ENCODE data around the gene GAL. TPM values are rescaled to one million over a fixed set of nuclear protein-coding genes. Genes with fewer than 3 reads are reported as not detected.
"Not testable (repeated sequence)": the region's sequence is repeated elsewhere in the genome, so short reads cannot be mapped to it uniquely, and the experiment has no call there.

Gene GAL, protein sequence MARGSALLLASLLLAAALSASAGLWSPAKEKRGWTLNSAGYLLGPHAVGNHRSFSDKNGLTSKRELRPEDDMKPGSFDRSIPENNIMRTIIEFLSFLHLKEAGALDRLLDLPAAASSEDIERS
- 35.4 and 37.1 TPM in 2 replicates for total RNA-seq (2014; rRNA removed; shearing (Covaris generic))
- 84.8 and 101 TPM in 2 replicates for polyA plus RNA-seq (2014; cell fraction: nucleus; rRNA removed)

DNA sequence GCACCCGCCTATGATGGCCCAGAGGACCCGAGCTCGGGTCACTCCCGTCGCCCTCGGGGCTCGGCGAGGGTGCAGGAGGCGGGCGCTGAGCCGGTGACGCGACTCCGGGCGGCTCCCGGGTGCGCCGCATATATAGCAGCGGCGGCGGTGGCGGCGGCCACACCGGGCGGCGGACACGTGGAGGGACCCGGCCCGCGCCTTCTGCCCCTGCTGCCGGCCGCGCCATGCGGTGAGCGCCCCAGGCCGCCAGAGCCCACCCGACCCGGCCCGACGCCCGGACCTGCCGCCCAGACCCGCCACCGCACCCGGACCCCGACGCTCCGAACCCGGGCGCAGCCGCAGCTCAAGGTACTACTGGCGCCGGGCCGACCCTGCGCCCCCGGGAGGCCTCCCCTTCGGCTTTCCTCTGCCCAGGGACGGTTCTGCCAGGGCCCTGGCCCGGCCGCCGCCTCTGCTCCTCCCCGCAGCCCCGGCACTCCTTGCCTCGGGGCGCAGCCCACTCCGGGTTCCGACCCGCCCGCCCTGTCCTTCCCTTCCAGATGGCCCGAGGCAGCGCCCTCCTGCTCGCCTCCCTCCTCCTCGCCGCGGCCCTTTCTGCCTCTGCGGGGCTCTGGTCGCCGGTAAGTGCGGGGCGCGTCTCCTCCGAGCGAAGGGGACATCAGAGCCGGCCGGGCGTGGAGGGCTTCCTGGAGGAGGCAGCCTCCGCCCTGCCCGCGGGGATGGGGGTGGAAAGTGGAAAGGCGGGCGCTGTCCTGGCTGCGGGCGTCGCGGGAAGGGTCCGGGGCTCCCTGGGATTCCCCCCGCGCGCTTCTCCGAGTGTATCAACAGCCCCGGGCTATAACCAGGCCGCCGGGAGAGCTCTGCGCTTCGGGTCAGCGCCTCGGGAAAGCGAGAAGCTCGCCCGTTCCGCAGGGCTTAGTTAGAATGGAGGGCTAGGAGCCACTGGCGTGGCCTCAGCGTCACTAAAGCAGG, at the start of gene GAL:
Gene GAL, plus strand, starts transcription at position 160 of the 972 bp plus-strand sequence. Its CDS starts 380 bp downstream, at position 540.
- peak; percentile 23 for DNase-seq (ENCODE audit: extremely low read depth, low read depth)

GRCh38 chr11:68634606-68635005, 49.7 kb upstream of the GAL start:
- DNase-seq (ENCODE audit: extremely low read depth, low read depth) = not testable (repeated sequence)

DNA sequence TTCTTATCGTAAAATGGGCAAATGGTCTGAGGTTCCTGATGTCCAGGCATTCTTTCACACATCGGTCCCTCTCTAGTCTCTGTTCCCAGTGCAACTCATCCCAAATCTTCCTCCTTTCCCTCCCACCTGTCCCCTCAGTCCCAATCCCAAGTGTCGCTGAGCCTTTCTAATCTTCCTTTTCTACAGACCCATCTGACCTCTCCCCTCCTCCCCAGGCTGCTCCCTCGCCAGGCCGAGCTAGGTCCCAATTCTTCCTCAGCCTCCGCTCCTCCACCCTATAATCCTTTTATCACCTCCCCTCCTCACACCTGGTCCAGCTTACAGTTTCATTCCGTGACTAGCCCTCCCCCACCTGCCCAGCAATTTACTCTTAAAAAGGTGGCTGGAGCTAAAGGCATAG, 49.2 kb upstream of the GAL start:
- not testable (repeated sequence) for DNase-seq (ENCODE audit: extremely low read depth, low read depth)

DNA sequence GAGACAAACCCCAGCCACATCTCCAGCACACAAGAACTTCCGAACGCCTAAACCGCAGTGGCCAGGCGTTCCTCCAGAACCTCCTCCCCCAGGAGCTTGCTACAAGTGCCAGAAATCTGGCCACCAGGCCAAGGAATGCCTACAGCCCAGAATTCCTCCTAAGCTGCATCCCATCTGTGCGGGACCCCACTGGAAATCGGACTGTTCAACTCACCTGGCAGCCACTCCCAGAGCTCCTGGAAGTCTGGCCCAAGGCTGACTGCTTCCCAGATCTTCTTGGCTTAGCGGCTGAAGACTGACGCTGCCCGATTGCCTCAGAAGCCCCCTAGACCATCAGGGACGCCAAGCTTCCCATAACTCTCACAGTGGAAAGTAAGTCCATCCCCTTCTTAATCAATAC, 48.5 kb upstream of the GAL start:
- not testable (repeated sequence) for DNase-seq (ENCODE audit: extremely low read depth, low read depth)

DNA sequence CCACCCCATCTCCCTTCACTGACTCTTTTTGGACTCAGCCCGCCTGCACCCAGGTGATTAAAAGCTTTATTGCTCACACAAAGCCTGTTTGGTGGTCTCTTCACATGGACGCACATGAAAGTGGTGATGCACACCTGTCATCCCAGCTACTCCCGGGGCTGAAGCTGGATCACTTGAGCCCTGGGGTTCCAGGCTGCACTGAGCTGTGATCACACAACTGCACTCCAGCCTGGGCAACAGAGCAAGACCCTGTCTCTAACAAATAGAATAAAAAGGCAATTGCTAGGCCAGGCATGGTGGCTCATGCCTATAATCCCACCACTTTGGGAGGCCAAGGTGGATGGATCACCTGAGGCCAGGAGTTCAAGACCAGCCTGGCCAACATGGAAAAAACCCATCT, 45.0 kb upstream of the GAL start:
- not testable (repeated sequence) for DNase-seq (ENCODE audit: extremely low read depth, low read depth)

DNA sequence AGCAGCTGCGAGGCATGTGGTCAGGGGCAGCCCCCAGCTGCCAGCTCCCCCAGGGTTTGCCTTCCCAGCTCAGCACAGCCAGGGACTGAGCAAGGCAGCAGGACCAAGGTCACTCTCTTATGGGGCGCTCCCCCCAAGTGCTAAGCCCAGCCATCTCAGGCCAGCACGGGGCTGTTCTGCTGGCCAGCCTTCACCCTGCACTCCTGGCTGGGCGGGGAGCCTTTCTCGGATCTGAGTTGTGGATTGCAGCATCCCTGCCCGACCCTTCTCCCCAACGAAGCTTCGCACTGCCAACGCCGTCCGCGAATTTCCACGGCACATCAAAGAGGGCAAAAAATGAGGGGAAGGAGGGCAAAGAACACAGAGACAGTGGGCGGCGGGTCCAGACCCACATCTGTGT, 42.5 kb upstream of the GAL start:
- DNase-seq (ENCODE audit: extremely low read depth, low read depth) = no peak

DNA sequence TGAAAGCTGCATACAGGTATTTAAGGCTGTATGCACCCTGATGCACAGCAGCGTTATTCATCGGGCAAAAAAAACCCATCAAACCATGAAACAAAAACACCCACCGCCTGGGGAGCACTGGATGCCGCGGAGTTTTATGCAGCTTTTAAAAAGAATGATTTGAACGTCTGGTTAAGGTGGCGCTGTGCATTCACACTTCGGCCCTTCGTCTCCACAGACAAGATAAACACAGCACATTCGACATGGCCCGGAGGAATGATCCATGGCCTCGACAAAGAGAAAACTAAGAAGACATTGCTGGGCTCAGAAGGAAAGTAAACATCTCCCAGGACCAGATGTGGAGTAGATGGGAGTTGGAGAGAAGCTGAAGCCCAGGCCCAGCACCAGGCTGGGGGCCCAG, 40.8 kb upstream of the GAL start:
- DNase-seq (ENCODE audit: extremely low read depth, low read depth) = no peak

- DNase-seq (ENCODE audit: extremely low read depth, low read depth) = no peak
Measured at GRCh38 chr11:68646832-68647231, 37.5 kb upstream of the GAL start.

GRCh38 chr11:68649851-68650555, 34.3 kb upstream of the GAL start:
- DNase-seq (ENCODE audit: extremely low read depth, low read depth) = no peak

DNA sequence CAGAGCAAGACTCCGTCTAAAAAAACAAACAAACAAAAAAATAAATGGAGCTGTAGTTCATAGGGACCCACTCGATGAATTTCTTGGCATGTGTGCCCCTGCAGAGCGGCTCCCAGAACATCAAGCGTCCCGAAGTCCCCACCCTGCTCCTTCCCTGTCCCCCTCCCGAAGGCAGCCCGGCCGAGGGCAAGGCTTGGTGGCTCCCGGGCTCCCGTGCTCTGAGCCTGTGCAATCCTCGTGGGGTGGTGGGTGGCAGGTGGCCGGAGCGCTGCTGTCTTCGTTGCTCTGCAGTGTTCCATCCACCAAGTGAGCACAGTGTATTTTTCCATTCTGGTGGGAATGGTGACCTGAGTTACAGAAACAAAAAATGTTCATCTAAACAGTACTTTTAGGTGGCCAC, 33.5 kb upstream of the GAL start:
- no peak for DNase-seq (ENCODE audit: extremely low read depth, low read depth)

GRCh38 chr11:68651208-68651984, 32.9 kb upstream of the GAL start:
- DNase-seq (ENCODE audit: extremely low read depth, low read depth) = no peak

DNA sequence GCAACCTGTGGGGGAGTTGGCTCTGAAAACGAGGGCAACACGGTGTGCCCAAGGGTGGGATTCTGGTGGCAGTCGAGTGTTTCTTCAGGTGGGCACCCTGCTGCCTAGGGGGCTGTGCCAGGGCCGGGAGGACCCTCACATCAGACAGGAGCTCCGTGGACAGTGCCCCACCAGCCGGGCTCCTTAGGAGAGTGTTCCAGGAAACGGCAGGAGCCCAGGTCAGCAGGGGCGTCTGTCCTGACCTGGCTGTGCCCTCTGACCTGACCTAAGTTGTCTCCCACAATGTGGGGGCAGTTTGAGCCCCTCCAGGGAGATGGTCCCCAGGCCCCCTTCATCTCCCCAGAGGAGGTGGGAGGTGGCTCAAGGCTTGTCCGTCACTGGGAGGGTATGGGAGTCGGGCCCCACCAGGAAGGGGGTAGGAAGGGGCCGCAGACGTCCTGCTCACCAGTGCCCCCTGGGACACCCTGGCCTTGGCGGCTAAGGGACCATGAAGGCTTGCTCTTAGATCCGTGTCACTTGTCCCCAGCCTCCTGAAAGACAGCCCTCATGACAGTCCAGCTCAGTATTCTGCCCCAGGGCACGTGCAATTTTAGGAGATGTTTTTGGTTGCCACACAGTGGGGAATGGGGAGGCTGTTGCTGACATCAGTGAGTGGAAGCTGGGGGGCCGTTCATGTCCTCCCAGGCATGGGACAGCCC, 32.2 kb upstream of the GAL start:
- no peak for DNase-seq (ENCODE audit: extremely low read depth, low read depth)

GRCh38 chr11:68652683-68653156, 31.6 kb upstream of the GAL start:
- DNase-seq (ENCODE audit: extremely low read depth, low read depth) = no peak

DNA sequence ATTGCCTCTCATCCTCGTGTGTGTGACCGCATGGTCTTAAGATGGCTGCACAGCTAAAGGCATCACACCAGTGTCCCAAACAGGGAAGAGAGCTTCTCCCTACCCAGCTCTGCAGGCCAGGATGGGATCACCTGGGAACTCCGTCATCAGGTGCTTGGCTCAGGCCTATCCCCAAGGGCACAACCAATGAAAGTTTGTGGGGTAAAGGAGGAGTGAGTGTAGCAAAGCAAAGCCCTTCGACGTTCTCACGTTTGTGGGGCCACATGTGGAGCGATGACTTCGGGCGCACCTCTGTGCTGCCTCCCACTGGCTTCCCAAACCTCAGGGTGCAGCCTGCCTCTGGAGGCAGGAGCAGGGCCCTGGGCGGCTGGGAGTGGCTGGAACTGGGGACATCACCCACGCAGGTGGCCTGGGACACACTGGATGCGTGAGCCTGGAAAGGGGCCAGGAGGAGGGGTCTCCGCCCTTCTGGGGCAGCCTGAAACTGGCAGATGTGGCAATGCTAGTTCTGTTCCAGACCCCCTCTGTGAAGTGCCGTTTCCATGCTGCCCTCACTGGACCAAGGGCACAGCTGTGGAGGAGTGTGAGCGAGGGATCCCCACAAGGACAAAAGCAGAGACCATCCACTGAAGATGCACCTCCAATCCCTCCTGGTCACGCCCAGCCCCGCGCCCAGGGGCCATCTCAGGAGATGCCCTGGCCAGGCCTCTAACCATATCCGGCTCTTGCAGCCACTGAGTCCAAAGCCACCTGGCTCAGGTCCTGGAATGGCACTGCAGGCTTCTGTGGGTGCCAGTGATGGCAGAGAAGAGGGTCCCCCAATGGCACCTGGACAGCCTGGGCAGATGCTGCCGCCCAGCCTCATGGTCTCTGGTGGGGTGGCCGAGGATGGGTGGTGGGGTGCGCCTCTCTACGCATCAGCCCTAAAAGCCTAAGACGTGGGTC, 30.6 kb upstream of the GAL start:
- no peak for DNase-seq (ENCODE audit: extremely low read depth, low read depth)

GRCh38 chr11:68654978-68655377, 29.4 kb upstream of the GAL start:
- DNase-seq (ENCODE audit: extremely low read depth, low read depth) = no peak

- DNase-seq (ENCODE audit: extremely low read depth, low read depth) = no peak
Measured at GRCh38 chr11:68655406-68655805, 28.9 kb upstream of the GAL start.

DNA sequence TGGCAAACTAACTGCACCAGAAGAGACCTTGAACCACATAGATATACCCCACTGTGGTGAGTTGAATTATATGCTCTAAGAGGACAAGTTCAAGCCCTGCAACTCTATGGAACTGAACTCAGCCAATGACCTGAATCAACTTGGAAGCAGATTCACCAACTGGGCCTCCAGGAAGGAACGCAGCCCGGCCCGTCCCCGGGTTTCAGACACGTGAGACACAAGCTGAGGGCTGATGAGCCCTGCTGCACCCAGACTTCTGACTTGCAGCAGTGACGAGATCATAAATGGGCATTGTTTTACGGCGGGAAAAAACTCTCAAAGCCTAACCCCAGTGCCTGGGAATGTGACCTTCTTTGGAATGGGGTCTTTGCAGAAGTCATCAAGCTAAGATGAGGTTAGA, 28.5 kb upstream of the GAL start:
- DNase-seq (ENCODE audit: extremely low read depth, low read depth) = no peak

GRCh38 chr11:68657021-68657780, 27.1 kb upstream of the GAL start:
- no peak for DNase-seq (ENCODE audit: extremely low read depth, low read depth)

Data from NCI-H460 (cell line).